CD1c-positive myeloid dendritic cell (primary cell): ENCODE measurements around the gene PARD6G.
"Not testable (repeated sequence)": the region's sequence is repeated elsewhere in the genome, so short reads cannot be mapped to it uniquely, and the experiment has no call there.

Source experiments
- DNase-seq: peaks from one replicate; pipeline ENCODE4 v3.0.0-alpha.2; 2016; ENCODE audit errors: extremely low spot score

Gene PARD6G

DNA sequence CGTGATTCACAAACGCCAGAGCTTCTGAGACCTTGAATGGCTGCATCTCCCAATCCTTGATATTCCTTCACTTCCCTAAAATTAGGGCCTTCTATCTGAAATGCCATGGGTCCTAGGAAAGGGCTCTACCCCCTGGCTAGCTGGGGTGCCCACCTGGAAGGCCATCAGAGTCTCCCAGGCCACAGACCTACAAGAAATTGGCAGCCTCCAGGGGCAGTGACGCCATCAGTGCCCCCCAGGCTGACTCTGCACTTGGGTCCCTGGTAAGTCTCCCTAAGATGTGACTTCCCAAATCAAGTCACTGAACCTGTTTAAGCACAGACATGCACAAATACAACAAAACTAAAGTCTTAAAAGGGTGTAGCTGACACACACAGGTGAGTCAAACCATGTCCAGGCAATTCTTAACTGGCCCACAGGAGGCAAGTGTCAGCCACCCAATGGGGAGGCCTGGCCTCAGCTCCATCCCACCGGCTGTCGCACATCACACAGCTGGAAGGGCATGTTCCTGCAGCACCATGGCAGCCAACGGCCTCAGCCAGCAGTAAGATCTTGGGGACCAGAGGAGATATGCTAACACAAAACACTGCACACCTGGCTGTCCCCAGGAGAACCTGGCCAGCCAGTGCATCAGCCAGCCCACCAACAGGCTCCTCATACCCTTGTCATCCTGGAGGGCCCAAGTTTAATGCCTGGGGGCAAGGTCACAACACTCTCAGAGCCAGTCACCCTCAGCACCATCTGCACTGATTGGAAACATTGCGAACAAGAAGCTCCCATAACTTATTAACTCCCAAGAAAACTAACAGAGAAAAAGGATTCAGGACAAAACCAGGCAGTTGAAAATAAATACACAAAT lies 5.2 kb downstream of the PARD6G start:
- no peak for DNase-seq

DNA sequence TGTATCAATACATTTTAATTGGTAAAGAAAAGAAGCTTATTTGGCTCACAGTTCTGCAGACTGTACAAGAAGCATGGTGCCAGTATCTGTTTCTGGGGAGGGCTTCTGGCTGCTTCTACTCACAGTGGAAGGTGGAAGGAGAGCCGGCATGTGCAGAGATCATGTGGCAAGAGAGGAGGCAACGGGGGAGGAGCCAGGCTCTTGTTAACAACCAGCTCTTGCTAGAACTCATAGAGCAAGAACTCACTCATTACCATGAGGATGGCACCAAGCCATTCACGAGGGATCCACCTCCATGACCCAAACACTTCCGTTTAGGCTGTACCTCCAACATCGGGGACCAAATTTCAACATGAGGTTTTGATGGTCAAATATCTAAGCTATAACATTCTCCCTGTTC lies 7.5 kb downstream of the PARD6G start:
- no peak for DNase-seq

DNA sequence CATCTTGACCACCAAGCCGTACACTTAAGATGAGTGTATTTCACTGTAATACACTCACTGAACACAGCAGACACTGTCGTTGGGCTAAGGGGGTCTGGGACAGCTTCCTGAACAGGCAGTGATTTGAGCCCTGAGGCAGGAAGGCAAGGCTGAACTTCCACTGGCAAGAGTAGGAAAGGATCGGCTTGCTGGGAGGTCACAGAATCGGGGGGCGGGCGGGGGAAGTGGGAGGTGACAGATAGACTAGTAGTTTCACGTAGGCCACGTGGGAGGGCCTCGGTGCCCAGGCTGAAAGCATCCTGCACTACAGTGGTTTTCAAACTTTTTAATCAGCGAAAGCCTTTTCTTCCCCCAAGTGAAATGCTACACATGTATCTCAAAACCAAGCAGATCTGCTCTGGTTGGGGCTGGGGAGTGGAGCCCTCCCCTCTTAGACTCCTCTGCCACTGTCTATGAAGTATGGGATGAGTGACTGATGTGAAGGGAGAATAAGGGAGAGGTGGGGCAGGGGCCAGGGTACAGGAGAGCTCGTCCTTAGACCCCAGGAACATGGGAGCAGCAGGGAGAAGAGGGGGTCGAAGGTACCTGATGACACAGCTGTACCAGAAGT lies 8.6 kb downstream of the PARD6G start:
- DNase-seq: no peak

DNA sequence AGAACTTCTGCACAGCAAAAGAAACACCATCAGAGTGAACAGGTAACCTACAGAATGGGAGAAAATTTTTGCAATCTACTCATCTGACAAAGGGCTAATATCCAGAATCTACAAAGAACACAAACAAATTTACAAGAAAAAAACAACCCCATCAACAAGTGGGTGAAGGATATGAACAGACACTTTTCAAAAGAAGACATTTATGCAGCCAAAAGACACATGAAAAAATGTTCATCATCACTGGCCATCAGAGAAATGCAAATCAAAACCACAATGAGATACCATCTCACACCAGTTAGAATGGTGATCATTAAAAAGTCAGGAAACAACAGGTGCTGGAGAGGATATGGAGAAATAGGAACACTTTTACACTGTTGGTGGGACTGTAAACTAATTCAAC lies 9.8 kb downstream of the PARD6G start:
- DNase-seq: not testable (repeated sequence)

DNA sequence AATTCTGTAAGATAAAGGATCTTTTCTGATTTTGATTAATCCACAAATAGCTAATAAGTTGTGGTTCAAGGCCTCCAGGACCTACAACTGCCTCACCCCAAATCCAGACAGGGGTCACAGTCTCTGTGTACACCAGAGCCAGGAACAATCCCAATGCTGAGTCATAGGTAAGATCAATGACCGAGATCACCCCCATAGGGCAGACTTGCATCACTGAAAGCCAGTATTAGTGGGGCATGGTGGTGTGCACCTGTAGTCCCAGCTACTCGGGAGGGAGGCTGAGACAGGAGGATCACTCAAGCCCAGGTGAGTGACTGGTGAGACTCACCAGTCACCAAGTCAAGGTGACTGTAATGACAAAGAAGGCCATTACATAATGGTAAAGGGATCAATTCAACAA lies 12.9 kb downstream of the PARD6G start:
- no peak for DNase-seq

DNA sequence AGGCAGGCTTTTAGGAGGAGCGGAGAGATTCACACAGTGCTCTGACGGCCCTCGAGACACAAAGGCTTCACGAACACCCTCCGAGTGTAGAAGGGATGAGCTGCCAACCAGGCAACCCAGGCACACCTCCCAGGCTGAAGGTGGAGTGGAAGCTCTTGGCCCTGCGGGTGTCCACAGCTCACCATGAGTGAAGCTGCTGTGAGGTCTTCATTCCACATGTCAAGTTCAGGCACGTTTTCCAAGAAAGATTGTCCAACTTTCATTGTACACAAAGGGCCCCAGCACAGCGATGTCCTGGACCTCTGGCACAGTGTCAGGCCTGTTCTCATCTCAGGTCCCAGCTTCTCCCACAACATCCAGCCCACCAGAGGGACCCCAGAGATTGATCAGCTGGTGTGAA lies 13.4 kb downstream of the PARD6G start:
- no peak for DNase-seq

DNA sequence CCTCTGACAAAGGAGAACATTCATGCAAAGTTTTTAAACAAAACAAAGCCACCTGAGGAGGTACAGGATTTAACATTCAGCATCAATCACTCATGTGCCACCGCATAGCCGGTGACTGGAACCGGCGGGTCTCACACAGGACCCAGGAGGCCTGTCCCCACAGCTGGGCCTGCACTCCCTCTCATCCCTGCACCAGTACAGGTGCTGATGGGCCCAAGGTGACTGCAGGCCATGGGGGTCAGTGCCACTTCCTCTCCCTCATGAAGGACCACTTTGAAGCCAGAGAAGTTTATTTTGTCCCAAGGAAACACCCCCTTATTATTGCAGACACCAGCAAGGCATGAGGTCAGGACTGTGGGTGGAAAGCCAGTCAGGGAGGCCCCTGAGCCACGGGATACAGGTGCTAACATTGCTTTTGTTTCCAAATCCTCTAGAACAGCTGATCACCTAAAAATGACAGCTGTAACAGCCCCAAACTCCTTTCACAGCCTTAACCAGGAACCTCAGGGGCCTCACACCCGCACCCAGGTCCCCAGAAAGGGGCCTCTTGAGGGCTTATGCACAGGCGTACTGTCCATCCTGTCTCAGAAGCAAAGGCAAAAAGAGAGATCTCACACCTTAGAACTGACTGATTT lies 14.0 kb downstream of the PARD6G start:
- DNase-seq: no peak

DNA sequence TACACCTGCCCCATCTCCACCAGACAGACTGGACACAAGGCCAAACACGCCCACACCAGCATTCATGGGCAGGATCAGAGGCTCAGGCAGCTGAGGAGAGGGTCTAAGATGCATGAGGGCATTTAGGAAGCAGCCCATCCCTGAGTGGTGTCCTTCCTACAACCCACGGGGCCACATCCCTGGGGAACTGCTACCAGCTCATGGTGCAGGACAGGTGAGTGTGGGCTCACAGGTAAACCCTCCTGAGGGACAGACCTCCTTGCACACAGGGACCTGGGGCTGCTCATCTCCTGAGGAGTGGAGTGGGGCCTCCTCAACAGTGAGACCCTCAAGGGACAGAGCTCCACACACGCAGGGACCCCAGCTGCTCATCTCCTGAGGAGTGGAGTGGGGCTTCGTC lies 14.6 kb downstream of the PARD6G start:
- no peak for DNase-seq

DNA sequence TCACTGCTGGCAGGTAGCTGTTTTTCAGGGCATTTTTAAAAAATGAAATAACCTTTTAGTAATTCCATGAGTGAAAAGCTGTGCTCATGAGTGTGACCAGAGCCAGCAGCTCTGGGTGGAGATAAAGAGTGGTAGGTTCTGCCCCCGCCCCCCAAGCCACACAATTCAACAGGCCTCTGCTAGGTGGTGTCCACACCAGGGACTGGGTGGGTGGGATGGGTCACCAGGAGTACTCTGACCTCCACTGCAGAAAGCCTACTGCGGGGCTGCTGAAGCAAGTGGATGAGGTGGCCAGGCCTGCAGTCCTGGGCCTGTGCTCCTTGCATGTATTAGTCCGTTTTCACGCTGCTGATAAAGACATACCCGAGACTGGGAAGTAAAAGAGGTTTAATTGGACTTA lies 15.3 kb downstream of the PARD6G start:
- DNase-seq: no peak

DNA sequence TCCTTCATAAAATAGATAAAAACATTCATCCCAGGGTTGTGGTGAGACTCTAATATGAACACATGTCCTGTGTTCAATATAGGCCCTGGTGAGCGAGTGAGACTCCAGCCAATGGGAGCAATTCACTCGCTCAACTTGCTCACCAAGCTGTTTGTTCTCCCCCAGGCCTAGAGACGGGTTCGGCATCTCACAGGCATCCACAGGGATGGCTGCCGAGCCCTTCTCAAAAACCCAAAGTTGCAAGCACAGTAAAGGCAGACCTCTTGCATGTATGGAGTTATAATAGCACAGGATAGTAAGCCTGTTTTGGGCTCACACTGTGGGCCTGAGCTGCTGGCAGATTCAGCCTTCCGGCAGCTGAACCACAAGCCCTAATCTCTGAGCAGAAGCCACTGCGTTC lies 15.7 kb downstream of the PARD6G start:
- DNase-seq: no peak

DNA sequence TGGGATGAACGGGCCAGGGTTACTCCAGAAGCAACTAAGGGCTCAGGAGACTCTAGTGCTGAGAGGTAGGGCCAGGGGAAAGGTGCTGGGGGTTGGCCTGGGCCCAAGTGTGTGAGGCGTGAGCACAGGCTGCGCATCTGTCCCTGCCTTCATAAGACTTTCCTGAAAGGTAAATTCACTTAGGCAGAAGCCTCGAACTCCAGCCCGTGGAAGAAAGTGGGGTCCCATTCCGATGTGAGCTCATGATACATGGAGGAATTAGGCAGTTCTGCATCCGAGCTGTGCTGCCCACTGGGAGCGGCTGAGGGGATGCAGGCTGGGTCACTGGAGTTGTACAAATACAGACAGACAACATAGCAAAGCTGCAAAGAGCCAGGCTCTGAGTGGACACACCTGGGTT lies 16.2 kb downstream of the PARD6G start:
- no peak for DNase-seq

DNA sequence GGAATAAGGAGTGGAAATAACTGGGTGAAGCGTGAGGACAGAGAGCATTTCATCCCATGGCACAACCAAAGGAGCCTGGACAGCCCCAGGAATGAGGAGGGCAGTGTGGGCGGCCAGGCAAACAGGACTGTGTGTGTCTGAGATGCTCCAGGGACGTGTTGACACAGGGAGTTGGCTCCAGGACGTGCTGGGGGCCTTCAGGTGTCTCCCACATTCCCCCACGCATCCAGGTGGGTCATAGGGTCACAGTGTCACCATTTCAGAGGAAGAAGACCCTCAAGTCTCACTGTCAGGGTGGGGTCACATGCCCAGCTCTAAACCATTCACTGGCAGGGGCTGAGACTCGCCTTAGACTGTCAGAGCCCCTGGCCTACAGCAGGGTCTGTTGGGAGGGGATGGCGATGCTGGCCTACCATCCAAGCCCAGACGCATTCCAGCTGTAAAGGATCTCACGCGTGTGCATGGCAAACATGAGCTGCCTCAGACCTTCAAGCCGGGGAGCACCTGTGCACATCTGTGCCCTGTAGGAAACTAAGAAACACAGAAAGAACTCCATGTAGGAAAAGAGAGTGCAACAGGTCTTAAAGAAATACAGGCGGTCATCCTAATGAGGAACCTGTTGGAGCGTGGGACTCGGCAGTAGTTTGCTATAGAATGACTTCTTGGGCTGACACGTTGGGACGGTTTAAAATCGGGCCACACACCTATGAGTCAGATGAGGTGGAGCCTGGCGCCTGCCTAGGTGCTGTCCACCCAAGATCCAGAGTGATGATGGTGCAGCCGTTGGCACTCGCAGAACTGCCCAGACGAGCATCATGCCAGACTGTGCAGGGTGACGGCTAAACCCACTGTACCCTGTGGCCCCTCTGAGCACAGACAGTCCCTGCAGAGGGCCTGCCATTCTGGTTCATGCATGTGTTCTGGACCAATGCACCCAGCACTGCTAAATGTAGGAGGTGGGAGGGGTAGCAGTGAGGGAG lies 17.3 kb downstream of the PARD6G start:
- no peak for DNase-seq

DNA sequence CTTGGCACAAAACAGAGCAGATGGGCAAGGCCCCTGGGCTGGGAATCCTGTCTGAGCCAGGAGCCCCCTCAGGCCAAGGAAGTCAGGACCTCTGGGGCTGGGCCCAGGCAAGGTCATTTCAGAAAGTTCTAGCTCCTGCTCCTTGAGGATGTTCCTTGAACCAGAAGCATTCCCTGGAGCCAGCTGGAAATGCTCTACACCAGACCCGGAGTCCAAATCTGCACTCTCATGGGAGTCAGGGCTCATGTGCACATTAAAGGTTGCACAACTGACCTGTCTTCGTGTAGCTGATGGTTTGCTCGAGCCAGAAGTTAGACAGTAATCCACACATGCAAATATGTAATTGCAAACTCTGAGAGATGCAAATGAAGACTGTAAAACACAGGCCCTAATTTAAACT lies 18.0 kb downstream of the PARD6G start:
- DNase-seq: no peak

DNA sequence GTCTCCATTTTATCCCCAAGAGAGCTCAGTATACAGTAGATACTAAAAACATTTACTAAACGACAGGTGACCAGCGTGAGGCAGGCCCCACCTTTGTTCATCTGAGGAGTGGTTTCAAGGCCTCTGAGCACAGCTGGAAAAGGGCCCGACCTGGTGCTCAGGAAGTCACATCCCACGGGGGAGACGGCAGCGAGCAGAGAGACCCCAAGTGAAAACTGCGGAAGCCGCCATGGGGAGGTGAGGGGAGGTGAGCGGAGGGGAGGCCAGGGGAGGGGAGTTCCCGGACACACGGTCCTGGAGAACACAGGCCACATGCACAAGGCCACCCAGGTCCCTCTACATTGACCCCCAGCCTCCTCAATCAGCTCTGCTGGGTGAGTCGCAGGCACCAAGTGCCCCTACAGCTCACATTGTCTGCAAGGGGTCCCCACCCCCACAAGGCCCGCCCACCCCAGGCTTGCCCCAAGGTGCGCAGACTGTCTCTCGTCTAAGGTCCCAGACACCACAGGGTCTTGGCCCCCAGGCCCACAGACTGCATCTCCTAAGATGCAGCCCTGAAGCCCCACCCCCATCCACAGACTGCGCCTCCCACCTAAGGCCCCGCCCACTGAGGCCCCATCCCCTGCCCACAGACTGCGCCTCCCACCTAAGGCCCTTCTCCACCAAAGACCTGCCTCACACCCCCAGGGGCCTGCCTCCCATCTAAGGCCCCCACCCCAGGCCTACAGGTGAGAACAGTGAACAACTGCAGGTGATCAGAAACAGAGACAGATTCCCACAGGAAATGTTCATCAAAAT lies 19.1 kb downstream of the PARD6G start:
- DNase-seq: no peak

DNA sequence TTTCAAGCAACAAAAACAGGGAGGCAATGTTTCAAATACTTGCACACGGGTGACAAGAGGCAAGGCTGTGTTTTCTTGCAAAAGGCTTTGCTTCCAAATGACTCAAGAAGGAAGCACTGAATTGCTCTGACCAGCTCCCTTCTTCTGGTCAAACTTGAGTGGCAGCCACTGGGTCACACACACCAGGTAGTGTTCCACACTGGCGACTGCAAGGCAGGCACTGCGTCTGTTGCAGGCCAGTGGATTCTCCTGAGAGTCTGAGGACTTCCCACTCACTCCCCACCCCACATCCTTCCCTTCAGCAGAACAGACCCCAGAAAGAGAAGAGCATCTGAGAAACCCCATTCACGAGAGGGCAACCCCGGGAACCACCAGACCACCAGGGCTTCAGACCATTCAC lies 19.8 kb downstream of the PARD6G start:
- no peak for DNase-seq

DNA sequence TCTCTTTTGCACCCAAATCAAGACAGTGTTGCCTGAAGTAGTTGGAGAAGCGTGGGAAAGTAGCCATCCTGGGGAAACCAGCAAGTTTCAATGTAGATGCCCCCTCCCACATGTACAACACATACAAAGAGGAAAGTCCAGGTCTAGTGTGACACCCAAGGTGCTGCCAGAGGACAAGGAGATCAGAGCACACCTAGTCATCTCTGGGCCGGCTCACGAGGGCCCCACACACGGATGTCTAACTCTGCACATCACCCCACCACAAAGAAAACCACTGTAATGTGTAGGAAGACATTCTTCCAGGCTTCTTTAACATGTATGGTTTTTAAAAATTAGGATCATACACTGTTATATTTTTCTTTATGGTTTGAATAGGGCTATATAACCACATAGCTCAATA lies 21.6 kb downstream of the PARD6G start:
- DNase-seq: no peak

DNA sequence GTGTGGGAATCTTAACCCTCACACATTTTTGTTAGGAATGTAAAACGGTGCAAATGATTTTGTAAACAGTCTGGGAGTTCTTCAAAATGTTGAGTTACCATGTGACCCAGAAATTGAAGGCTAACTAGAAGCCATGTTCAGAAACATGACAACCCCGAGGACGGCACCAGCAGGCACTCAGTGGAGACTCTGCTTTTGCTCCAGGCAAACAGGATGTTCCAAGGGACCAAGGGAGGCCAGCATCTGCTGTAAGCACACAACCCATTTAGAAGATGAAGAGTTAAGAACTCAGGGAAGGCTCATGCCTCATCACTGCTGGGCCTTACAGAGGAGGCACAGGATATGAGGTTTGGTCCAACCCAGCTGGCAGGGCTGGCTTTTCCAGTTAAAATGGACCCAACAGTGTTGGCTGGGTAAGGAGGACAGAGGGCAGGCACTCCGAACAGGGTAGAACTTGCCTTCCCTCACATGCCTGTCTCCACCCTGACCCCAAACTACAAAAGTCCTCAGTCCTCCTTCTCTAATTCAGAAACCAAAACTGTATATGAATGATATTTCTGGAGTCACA lies 23.6 kb downstream of the PARD6G start:
- no peak for DNase-seq

DNA sequence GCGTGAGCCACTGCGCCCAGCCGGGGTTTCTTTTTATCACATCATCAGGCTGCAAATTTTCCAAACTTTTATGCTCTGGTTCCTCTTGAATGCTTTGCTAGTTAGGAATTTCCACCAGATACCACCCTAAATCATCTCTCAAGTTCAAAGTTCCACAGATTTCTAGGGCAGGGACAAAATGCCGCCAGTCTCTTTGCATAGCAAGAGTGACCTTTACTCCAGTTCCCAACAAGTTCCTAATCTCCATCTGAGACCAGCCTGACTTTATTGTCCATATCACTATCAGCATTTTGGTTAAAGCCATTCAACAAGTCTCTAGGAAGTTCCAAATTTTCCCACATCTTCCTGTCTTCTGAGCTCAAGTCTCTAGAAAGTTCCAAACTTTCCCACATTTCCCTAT lies 27.8 kb downstream of the PARD6G start:
- not testable (repeated sequence) for DNase-seq

DNA sequence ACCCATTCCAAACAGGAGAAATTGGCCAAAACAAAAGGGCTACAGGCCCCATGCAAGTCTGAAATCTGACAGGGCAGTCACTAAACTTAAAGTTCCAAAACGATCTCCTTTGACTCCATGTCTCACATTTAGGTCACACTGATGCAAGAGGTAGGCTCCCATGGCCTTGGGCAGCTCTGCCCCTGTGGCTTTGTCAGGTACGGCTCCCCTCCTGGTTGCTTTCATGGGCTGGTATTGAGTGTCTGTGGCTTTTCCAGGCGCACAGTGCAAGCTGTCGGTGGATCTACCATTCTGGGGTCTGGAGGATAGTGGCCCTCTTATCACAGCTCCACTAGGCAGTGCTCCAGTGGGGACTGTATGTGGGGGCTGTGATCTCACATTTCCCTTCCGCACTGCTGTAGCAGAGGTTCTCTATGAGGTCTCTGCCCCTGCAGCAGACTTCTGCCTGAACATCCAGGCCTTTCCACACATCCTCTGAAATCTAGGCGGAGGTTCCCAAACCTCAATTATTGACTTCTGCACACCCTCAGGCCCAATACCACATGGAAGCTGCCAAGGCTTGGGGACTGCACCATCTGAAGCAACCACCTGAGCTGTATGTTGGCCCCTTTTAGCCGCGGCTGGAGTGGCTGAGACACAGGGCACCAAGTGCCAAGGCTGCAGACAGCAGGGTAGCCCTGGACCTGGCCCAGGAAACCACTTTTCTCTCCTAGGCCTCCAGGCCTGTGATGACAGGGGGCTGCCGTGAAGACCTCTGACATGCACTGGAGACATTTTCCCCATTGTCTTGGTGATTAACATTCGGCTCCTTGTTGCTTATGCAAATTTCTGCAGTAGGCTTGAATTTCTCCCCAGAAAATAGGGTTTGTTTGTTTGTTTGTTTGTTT lies 28.7 kb downstream of the PARD6G start:
- DNase-seq: no peak

DNA sequence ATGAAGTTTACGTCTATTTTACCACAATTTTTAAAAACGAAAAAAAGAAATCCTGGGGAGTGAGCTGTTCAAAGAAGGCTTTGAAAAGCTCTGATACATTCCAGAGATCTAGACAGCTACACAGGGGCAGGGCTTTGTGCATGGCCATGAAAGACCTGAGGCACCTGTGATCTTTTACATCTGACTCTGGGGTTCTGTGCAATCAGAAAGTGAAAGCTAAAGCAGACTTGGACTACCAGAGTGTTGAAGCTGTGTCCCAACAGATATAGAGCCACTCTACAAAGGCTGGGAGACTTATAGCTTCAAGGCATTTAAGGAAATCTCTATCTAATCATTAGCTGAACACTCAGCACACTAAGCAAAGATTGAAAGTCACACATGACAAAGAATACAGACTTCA lies 34.1 kb downstream of the PARD6G start:
- DNase-seq: no peak
